ENCODE measurements around the gene INHA.

Gene INHA

DNA sequence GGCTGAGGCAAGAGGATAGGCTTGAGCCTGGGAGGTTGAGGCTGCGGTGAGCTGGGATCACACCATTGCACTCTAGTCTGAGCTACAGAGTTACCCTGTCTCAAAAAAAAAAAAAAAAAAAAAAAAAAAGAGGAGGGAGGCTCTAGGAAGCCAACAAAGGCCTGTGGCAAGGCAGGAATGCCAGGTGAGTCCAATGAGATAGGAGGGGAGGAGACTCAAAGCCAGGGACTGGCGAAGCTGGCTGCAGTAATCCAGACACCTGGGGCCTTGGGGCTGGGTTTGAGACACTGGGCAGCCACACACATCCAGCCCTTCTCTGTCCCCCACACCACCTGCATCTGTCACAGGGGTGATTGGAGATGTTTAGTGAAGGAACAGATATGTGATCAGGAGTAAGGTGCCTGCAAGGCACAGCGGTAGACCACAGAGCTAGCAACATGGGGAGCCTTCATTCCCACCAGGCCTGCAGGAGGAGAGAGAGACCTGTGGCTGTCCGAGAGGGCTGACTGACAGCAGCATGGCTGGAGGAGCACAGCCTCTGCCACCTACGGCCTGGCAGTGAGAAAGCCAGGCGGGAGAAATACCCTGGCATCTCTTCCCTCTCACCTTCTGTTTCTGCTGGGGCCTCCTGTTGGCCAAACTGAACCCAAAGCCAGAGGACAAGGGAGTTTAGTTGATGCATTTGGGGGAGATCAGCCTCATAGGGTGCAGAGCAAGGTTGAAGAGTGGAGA lies 38.0 kb upstream of the INHA start:
- Histone ChIP-seq H3K27me3 (ENCODE audit: low read depth, low read length) (peaks cover 13% of the 10 kb centered on the region), H3K9me3 (ENCODE audit: control insufficient read depth in 1 of 2, low read length in 2 of 2) (no peaks in the 10 kb centered on the region), H3K36me3 (ENCODE audit: control insufficient read depth in 1 of 2, insufficient read depth in 2 of 2, low read length in 2 of 2) (no peaks in the 10 kb centered on the region), H3K27ac (ENCODE audit: low read length) (no peak overlapping the region), H3K4me3 (ENCODE audit: low read depth in 1 of 2, low read length in 2 of 2) (no peak overlapping the region), H3K4me1 (ENCODE audit: control insufficient read depth in 1 of 2, insufficient read depth in 2 of 2, low read length in 2 of 2) (peaks cover 0 to 13% of the 10 kb centered on the region in 2 donors)

DNA sequence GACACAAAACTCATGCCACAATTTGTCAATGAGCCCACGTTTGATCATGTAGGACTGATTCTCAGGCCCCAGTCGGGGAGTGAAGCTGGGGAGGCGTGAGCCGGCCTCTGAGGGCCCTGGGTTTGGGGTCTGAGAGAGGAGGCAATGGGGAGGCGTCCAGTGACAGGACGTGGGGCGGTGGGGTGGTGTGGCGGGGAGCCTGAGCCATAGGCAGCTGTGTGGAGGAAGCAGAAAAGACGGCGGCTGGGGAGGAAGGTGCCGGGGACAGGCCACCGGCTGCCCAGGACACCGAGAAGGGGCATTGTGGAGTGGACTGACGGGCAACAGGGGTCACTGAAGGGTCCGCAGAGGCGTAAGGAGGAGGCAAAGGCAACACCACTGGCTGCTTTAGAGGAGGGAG lies 35.7 kb upstream of the INHA start:
- Histone ChIP-seq H3K36me3 (ENCODE audit: control insufficient read depth in 1 of 2, insufficient read depth in 2 of 2, low read length in 2 of 2) (peaks cover 9 to 10% of the 10 kb centered on the region in 2 donors), H3K4me1 (ENCODE audit: control insufficient read depth in 1 of 2, insufficient read depth in 2 of 2, low read length in 2 of 2) (peaks cover 0 to 8% of the 10 kb centered on the region in 2 donors), H3K4me3 (ENCODE audit: low read depth in 1 of 2, low read length in 2 of 2) (no peak overlapping the region), H3K9me3 (ENCODE audit: control insufficient read depth in 1 of 2, low read length in 2 of 2) (no peaks in the 10 kb centered on the region), H3K27me3 (ENCODE audit: low read depth, low read length) (no peaks in the 10 kb centered on the region), H3K27ac (ENCODE audit: low read length) (no peak overlapping the region)

DNA sequence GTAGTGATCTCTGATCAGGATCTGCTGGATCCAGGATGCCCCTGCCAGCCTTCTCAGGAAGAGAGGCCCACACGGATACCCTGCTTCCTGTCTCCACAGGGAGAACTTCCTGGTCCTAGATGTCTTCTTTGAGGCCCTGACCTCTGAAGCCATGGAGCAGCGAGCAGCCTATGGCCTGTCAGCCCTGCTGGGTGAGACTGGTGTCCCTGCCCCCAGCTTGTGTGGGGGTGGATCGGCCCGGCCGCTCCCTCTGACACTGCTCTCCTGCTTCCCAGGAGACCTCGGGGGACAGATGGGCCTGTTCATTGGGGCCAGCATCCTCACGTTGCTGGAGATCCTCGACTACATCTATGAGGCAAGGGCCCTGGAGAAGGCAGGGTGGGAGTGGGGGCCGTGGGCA lies 35.1 kb upstream of the INHA start:
- Histone ChIP-seq H3K9me3 (ENCODE audit: control insufficient read depth in 1 of 2, low read length in 2 of 2) (no peaks in the 10 kb centered on the region), H3K27me3 (ENCODE audit: low read depth, low read length) (no peaks in the 10 kb centered on the region)

DNA sequence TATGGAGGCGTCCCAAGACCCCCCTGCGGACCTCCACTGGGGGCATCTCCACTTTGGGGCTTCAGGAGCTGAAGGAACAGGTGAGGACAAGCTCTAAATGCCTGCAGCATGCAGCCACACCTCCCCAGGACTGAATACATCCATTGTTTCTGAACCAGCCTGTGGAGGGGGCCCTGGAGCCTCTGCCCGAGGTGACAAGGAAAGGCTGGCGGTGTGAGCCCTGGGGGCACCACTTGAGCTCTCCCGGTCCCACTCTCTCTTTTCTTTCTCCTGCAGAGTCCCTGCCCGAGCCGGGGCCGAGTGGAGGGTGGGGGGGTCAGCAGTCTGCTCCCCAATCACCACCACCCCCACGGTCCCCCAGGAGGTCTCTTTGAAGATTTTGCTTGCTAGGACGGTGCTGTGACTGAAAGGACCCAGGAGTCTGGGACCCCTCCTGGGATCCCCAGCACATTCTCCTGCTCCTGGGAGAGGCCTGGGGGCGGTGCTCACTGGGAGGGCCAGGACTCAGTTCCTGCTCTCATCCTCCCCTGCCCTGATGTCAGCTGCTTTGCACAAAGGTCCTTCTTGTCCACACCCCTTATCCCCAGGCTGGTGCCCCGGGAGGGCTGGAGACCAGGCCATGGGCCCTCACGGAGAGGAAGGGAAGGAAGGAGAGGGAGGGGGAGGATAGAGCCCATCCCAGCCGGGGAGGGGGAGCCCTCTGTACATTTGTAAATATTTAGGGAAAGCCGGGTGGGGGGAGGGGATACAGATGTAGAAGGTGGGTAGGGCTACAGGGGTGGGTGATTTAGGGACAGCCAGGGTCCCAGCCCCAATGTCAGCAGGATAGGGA lies 34.2 kb upstream of the INHA start:
- Histone ChIP-seq H3K27me3 (ENCODE audit: low read depth, low read length) (no peaks in the 10 kb centered on the region), H3K4me1 (ENCODE audit: control insufficient read depth in 1 of 2, insufficient read depth in 2 of 2, low read length in 2 of 2) (peaks cover 0 to 22% of the 10 kb centered on the region in 2 donors), H3K27ac (ENCODE audit: low read length) (no peak overlapping the region), H3K4me3 (ENCODE audit: low read depth in 1 of 2, low read length in 2 of 2) (no peak overlapping the region), H3K9me3 (ENCODE audit: control insufficient read depth in 1 of 2, low read length in 2 of 2) (no peaks in the 10 kb centered on the region), H3K36me3 (ENCODE audit: control insufficient read depth in 1 of 2, insufficient read depth in 2 of 2, low read length in 2 of 2) (peaks cover 9 to 10% of the 10 kb centered on the region in 2 donors)

More for the DNA sequence above, 35.1 kb upstream of the INHA start:
- Histone ChIP-seq H3K27ac (ENCODE audit: low read length) (no peak overlapping the region), H3K4me3 (ENCODE audit: low read depth in 1 of 2, low read length in 2 of 2) (no peak overlapping the region), H3K36me3 (ENCODE audit: control insufficient read depth in 1 of 2, insufficient read depth in 2 of 2, low read length in 2 of 2) (peaks cover 9 to 10% of the 10 kb centered on the region in 2 donors), H3K4me1 (ENCODE audit: control insufficient read depth in 1 of 2, insufficient read depth in 2 of 2, low read length in 2 of 2) (peaks cover 0 to 13% of the 10 kb centered on the region in 2 donors)

DNA sequence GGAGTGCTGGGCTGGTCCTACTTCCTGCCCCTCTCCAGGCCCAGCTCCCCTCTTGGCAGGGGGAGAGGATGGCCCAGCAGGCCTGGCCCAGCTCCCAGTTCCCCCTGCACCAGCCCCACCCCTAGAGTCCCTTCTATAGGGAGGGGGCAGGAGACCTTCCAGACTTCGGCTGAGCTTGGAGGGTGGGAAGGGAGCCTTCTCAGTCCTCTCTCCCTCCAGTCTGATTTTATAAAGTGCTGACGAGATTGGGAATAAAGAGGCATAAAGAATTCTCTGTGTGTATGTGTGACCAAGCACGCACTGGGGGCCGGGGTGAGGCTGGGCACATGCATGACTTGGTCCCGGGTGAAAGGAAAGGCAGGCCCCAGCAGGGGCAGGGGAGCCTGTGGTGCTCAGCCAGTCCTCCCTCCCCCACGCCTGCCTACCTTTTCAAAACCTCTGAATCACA lies 33.6 kb upstream of the INHA start:
- H3K27ac ChIP-seq (ENCODE audit: low read length) = no peak overlapping the region
- H3K36me3 ChIP-seq (ENCODE audit: control insufficient read depth in 1 of 2, insufficient read depth in 2 of 2, low read length in 2 of 2) = peaks cover 9 to 10% of the 10 kb centered on the region in 2 donors
- no peaks in the 10 kb centered on the region for H3K27me3 ChIP-seq (ENCODE audit: low read depth, low read length)
- no peaks in the 10 kb centered on the region for H3K9me3 ChIP-seq (ENCODE audit: control insufficient read depth in 1 of 2, low read length in 2 of 2)
- H3K4me1 ChIP-seq (ENCODE audit: control insufficient read depth in 1 of 2, insufficient read depth in 2 of 2, low read length in 2 of 2) = peaks cover 0 to 23% of the 10 kb centered on the region in 2 donors
- H3K4me3 ChIP-seq (ENCODE audit: low read depth in 1 of 2, low read length in 2 of 2) = no peak overlapping the region

DNA sequence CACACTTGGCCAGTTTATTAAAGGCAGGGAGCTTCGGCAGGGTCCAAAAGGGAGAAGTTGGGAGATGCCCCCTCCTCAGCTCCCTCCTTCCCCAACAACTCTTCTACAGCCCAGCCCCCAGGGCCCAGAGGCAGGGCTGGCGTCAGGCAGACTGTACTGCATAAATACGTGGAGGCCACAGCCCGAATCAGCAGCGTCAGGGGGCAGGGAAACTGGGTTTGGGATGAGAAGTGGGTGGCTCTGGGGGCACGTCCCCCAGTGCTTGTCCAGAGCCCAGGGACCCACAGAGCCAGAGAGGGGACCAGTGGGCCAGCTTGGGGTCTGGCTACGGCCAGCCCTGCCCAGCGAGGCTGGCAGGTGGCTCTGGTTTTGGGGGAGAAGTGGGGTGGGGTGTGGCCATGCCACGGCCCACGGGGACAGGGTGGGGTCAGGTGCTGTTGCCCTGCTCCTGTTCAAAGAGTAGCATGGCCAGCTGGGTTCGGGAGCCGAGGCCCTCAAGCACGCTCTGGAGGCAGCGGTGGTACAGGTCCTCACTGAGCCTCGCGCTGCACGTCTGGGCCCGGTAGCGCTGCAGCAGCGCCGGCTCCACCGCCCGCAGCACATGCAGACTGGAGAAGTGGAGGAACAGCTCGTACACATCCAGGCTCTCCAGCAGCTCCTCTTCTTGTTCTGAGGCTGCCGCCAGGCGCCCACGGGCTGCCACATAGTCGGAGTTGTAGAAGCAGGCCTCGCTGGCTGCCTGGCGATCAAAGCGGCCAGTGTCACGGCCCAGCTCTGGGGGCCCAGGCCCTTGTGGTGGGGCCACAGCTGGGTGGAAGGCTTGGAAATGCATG lies 32.9 kb upstream of the INHA start:
- H3K4me3 ChIP-seq (ENCODE audit: low read depth in 1 of 2, low read length in 2 of 2) = no peak overlapping the region
- H3K36me3 ChIP-seq (ENCODE audit: control insufficient read depth in 1 of 2, insufficient read depth in 2 of 2, low read length in 2 of 2) = peaks cover 9 to 10% of the 10 kb centered on the region in 2 donors
- no peak overlapping the region for H3K27ac ChIP-seq (ENCODE audit: low read length)
- no peaks in the 10 kb centered on the region for H3K27me3 ChIP-seq (ENCODE audit: low read depth, low read length)
- no peaks in the 10 kb centered on the region for H3K9me3 ChIP-seq (ENCODE audit: control insufficient read depth in 1 of 2, low read length in 2 of 2)
- peaks cover 0 to 25% of the 10 kb centered on the region in 2 donors for H3K4me1 ChIP-seq (ENCODE audit: control insufficient read depth in 1 of 2, insufficient read depth in 2 of 2, low read length in 2 of 2)

DNA sequence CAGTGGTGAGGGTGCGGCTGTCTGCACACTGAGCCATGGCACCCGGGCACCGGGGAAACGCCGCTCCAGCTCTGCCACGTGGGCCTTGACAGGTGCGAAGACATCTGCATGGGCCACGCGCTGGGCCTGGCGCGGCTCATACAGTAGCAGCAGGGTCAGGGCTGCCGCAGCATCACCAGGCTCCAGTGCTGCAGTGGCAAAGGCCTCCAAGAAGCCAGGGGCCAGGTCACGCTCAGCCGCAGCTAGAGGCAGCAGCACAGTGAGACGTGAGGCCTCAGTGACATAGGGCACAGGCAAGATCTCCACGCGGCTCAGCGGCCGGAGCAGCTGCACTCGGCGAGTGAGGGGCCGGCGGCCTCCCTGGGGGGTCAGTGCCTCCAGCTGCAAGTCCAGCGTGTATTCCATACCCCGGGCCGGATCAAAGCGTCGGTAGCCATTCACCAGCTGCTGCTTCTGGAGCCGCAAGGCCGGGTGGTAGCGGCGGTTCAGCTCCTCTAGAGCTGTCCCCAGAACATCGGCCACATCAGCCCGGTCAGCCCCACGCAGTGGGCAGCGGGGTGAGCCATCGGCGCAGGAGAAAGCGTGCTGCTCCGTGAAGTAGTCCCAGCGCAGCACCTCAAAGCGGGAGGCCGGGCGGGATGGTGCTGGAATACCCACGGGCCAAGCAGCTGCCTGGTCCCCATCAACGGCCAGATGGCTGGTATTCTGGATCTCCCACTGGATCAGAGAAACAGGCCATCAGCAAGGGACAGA lies 32.0 kb upstream of the INHA start:
- peaks cover 0 to 31% of the 10 kb centered on the region in 2 donors for H3K4me1 ChIP-seq (ENCODE audit: control insufficient read depth in 1 of 2, insufficient read depth in 2 of 2, low read length in 2 of 2)
- no peak overlapping the region for H3K27ac ChIP-seq (ENCODE audit: low read length)
- H3K9me3 ChIP-seq (ENCODE audit: control insufficient read depth in 1 of 2, low read length in 2 of 2) = no peaks in the 10 kb centered on the region
- H3K27me3 ChIP-seq (ENCODE audit: low read depth, low read length) = no peaks in the 10 kb centered on the region
- peaks cover 9 to 10% of the 10 kb centered on the region in 2 donors for H3K36me3 ChIP-seq (ENCODE audit: control insufficient read depth in 1 of 2, insufficient read depth in 2 of 2, low read length in 2 of 2)
- no peak overlapping the region for H3K4me3 ChIP-seq (ENCODE audit: low read depth in 1 of 2, low read length in 2 of 2)

DNA sequence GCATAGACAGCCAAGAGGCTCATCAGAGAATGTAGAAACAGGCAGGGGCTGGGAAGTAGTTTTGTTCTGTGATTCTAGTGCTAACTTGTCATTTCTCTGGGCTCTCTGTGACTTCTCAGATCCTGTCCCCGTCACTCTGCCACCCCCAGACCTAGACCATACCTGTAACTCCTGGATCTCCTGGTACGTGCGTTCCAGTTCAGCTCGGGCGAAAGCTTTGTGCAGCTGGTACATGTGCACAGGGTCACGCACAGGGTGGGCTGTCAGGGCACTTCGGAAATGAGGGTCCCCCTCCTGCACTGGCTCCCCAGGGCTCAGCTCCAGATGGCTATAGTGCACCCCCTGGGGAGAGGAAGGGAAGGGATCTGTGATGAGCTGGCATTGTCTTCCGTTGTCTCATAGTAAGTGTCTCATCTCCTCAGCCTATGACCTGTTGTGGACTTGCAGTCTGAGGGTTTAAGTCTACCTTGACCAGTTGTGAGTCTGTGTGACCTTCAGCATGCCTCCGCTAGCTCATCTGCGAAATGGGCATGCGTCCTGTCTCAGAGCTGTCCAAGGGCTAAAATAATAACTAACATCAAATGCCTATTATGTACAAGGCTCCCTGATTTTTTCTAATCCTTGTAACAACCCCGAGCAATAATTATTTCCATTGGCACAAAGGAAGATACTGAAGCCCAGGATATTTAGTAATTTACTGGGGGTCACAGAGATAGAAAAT lies 31.2 kb upstream of the INHA start:
- Histone ChIP-seq H3K27me3 (ENCODE audit: low read depth, low read length) (no peaks in the 10 kb centered on the region), H3K9me3 (ENCODE audit: control insufficient read depth in 1 of 2, low read length in 2 of 2) (no peaks in the 10 kb centered on the region), H3K27ac (ENCODE audit: low read length) (no peak overlapping the region), H3K36me3 (ENCODE audit: control insufficient read depth in 1 of 2, insufficient read depth in 2 of 2, low read length in 2 of 2) (peaks cover 9 to 10% of the 10 kb centered on the region in 2 donors), H3K4me3 (ENCODE audit: low read depth in 1 of 2, low read length in 2 of 2) (no peak overlapping the region), H3K4me1 (ENCODE audit: control insufficient read depth in 1 of 2, insufficient read depth in 2 of 2, low read length in 2 of 2) (peaks cover 0 to 31% of the 10 kb centered on the region in 2 donors)

DNA sequence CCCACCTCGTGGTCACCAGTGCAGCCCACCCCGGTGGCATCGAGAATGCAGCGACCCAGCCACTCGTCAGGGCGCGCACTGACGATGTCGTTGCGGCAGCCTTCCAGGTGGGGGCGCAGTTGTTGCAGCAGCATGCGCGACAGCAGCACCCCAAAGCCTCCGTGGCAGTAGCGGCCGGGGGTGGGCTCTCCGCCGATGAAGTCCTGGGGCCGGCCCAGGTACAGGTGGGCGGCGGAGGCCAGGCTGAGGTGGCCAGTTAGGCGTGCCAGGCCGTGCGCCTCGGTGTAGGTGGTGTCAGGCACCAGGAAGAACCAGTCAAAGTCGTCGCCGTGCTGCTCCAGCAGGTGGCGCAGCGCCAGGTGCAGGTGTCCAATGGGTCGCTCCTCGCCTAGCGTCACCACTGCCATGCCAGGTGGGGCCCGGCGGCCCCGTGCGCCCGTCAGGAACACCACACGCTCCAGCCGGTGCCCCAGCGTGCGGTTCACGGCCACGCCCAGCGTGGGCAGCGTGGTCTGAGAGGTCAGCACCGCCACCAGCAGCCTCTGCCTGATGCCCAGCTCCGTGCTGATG lies 30.4 kb upstream of the INHA start:
- H3K27me3 ChIP-seq (ENCODE audit: low read depth, low read length) = no peaks in the 10 kb centered on the region
- no peaks in the 10 kb centered on the region for H3K9me3 ChIP-seq (ENCODE audit: control insufficient read depth in 1 of 2, low read length in 2 of 2)
- H3K27ac ChIP-seq (ENCODE audit: low read length) = no peak overlapping the region
- peaks cover 0 to 31% of the 10 kb centered on the region in 2 donors for H3K4me1 ChIP-seq (ENCODE audit: control insufficient read depth in 1 of 2, insufficient read depth in 2 of 2, low read length in 2 of 2)
- peaks cover 9 to 10% of the 10 kb centered on the region in 2 donors for H3K36me3 ChIP-seq (ENCODE audit: control insufficient read depth in 1 of 2, insufficient read depth in 2 of 2, low read length in 2 of 2)
- peak overlapping the region in 1 of 2 donors; percentile 21 for H3K4me3 ChIP-seq (ENCODE audit: low read depth in 1 of 2, low read length in 2 of 2)

Data from muscle layer of duodenum (tissue), 2 donors.